Measurements from ENCODE around the gene PRPS1.
"Not testable (repeated sequence)": the region's sequence is repeated elsewhere in the genome, so short reads cannot be mapped to it uniquely, and the experiment has no call there.

PRPS1 gene

DNA sequence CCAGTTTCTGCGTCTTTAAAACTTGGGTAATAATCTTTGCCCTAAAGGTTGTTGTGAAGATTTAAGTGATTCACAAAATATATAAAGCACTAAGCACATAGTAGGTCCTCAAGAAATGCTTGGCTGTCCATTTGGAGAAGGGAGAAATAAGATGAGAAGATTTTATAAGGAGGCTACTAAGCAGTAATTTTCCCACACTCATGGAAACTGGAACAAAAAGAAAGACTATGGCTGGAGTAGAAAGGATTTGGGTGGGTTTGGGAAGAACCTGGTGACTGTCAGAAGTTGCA, 47.0 kb downstream of the PRPS1 start:
- DNase-seq (ENCODE audit: low read depth) = no peak

DNA sequence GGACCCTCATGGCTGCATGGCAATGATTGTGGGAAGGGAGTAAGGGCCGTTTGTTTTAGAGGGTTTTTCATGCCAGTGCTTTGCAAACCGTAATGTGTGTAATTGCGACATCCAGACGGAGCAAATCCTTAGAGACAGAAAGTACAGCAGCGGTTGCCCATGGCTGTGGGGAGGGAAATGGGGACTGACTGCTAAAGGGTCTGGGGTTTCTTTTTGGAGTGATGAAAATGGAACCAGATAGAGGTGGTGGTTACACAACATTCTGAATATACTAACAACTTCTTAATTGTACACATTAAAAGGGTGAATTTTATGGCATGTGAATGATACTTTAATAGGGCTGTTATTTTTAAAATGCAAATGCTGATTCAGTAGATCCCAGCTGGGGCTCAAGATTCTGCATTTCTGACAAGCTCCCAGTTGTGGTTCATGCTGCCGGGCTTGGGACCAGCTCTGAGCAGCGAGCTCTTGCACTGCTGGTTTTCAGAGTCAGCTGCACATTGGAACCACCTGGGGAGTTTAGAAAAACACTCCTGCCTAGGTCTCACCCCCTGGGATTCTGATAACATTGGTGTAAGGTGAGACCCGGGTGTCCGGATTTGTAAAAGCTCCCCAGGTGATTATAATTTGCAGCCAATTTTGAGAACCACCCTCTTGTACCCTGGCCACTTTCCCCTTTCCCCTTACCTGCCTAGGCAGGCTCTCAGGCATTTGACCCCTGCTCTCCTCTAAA, 47.7 kb downstream of the PRPS1 start:
- no peak for DNase-seq (ENCODE audit: low read depth)

DNA sequence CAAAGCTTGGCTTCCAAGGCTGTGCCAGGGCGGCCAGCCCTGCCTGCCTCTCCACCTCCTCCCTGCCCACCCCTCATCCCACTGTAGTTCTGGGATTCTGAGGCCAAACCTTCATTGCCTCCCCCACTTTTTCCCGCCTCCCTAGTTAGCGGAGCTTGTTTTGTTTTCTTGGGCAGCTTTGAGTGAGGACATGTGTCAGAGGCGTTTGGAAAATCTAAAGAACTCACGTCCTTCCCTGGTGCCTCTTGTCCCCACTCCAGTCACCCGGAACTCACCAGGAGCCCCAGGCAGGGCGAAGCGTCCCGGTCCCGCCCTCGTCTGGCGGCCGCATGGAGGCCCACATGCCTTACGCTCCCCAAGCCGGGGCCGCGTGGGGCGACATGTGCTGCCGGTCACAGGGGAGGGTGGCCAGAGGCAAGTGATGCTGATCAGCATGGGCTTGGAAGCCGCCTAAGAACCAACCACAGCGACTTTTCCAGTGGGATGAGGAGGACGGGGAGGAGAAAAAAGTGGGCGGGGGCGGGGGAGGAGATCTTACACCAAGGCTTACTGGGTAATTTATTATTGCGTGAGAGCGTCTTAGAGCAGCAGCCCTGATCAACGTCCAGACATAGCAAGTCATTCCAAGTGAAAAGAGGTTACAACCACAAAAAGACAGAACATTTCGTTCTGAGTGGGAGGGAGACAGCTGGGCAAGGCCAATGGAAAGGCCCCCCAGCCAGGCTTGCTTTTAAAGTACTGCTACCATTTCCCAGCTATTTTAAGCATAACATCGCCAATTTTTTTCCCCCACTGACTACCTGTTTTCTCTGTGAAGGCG, 48.5 kb downstream of the PRPS1 start:
- peak; percentile 81 for DNase-seq (ENCODE audit: low read depth)

DNA sequence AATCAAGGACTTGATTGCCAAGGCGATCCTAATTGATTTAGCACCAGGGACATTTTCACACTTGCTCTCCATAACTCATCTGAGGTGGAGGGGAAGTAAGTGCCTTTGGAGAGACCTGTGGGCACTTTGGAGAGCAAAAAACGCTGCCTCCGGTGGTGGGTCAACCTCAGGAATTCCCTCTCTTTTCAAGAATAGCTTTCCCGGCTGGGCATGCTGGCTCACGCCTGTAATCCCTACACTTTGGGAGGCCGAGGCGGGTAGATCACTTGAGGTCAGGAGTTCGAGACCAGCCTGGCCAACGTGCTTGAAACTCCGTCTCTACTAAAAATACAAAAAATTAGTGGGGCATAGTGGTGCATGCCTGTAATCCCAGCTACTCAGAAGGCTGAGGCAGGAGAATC, 49.2 kb downstream of the PRPS1 start:
- DNase-seq (ENCODE audit: low read depth) = no peak

DNA sequence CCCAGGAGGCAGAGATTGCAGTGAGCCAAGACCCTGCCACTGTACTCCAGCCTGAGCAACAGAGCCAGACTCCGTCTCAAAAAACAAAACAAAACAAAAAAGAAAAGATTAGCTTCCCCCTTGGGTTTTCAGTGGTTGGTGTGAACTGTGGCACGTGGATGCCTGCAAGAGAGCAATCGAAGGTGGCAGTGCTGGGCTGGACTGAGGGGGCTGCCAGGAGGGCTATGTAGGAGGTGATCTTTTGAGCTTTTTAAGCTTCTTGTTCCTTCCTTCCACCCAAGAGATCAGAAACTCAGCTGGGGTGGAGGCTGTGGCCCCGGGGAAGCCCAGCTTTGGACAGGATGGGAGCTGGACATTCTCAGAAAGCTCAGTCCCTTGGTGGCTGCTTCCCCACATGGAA, 49.6 kb downstream of the PRPS1 start:
- no peak for DNase-seq (ENCODE audit: low read depth)

DNA sequence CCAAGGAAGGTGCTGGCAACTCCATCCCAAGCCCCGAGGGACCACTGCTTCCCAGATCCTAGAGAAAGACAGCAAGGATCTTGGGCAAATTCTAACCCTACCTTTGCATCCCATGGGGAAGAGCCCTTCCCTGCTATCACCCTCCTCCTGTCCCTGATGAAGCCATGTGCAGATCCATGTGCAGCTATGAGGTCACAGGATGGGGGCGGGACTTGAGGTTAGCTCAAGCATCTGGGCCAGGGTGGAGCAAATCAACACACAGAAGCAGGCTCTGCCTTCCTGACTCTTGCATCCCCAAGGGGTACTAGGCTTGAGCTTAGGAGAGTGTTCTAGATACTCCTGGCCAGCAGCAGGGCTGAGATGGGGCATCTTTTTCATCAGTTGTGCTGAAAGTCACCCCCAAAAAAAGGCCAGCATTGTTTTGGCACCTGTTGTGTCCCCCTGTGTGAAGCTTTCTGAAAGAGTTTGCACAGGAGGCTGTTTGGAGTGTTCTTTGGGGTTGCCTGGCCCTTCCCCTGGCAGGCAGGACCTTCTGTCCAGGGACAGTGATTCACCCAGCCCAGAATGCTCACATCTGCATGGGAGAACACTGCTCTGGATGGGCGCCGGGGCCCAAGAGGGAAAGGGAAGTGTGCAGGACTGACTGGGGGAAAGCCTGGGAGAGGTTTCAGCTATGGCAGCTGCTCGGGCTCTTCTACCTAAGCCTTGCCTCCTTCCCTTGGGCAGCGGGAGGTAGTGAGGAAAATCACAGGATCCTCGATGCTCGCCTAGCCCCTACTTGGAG, 50.8 kb downstream of the PRPS1 start:
- DNase-seq (ENCODE audit: low read depth) = no peak

DNA sequence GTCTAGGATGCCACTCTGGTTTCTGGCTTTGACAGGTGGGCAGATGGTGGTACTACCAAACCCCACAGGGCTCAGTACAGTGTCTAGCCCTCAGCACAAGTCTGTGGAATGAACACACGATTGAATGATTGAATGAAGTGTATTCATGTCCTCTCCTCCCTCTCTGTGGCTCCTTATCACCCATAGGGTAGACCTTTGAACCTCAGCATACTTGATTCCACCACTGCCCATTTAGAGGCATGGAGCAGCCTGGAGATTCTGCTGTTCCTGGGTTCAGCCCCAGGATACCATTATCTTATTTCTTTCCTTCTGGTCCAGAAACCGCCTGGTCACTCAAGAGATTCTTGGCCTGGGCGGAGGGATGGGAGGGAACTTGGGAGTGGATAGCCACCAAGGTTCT, 53.9 kb downstream of the PRPS1 start:
- DNase-seq (ENCODE audit: low read depth) = no peak

DNA sequence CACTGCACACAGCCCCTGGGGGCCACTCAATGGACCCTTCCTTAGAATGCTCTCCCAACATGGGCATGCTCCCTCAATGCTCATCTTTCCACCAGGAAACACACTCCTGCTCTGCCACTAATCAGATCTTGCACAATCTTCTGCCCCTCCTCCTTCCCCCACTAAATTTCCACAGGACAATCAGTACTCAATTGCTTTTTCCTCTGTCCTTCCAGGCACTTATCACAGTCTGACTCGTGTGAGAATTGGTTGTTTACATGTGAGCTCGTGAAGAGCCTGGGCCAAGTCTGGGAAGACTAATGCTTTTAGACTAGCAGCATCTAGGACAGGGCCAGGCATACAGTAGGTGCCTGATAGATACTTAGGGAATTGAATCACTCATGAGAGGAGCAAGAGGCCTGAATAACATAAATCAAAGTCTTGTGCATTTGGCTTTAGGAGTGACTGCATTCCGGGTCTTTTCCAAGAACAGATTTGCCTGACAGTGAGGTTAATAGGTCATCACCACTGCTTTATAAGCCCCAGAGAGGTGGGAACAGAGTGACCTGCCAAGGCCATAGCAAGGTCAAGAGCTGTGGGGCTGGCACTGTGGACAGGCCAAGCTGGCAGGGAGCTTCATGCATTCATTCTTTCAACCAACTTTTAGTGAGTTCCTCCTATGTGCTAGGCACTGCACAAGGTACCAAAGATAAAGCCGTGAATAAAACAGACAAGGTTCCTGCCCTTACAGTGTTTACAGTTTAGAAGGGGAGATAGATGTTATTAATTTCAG, 55.0 kb downstream of the PRPS1 start:
- DNase-seq (ENCODE audit: low read depth) = no peak

DNA sequence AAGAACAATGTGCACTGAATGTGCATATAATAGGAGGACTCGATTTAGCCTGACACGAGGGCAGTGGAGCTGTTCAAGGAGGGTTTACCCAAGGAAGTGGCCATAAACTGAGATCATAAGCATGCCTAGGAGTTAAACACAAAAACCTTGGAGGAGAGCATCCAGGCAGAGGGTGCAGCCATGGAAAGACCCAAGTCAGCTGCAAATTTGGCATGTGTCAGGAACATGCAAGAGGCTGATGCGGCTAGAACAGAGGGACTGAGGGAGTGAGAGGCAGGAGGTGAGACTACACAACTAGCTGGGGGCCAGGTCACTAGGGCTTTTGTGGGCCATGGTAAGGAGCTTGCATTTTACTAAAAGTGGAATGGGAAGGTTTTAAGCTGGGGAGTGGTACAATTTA, 55.6 kb downstream of the PRPS1 start:
- no peak for DNase-seq (ENCODE audit: low read depth)

DNA sequence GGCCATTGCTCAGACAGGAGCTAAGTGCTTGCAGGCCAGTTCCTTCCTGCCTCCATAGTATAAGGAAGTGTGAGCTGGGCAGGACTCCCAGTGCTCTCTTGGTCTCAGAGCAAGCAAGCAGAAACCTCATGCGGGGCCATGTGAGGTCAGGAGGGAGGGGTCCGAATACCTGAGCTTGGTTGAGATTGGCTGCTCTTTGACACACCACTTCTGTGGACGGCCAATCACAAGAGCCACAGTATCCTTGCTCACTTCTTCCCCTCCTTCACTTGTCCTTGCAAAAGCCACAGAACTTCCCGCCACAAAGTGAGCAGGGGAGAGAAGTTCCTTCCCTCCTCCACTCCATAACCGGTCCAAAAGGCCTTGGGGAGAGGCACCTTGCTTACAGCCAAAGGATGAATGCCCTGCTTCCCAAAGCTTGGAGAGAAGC, 56.7 kb downstream of the PRPS1 start:
- no peak for DNase-seq (ENCODE audit: low read depth)

DNA sequence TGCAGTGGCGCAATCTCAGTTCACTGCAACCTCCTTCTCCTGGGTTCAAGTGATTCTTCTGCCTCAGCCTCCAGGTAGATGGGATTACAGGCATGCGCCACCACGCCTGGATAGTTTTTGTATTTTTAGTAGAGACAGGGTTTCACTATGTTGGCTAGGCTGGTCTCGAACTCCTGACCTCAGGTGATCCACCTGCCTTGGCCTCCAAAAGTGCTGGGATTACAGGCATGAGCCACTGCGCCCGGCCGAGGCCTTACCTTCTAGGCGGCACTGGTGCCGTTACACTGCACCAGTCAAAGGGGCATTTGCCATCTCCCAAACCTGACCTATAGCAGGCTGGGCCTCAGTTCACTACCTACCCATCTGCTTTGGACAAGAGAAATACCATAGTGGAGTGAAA, 57.3 kb downstream of the PRPS1 start:
- not testable (repeated sequence) for DNase-seq (ENCODE audit: low read depth)

DNA sequence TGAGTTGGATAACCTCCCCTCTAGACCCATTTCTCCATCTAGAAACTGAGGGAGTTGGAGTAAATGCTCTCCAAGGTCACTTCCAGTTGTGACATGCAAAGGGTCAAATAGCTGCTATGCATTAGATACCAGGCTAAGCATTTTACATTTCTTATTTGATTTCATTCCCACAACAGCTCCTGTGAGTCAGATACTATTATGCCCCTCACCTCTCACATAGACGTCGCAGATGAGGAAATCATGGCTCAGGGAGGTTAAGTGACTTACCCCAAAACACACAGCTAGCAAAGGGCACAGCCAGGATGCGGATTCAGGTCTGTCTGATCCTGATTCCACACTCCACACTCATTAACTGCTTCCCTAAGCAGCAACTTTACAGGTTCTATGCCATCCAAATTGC, 57.7 kb downstream of the PRPS1 start:
- no peak for DNase-seq (ENCODE audit: low read depth)

DNA sequence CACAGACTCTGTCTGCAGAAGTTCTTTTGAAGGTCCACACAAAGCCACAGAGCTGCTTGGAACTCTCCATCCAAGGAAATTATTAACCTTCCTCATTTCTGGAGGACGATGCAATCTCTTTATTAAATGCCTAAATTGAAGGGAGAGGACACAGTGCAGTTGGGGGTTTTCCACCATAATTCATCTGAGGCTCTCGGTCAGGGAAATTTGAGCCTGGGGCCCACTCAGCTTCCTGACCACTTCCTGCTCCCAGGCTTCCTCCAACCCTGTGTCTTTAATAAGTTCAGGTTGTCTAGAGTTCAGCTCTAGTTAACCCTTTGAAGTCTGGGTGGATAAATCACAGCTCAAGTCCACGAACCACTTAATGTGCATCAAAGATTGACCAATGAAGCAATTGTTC, 58.5 kb downstream of the PRPS1 start:
- no peak for DNase-seq (ENCODE audit: low read depth)

DNA sequence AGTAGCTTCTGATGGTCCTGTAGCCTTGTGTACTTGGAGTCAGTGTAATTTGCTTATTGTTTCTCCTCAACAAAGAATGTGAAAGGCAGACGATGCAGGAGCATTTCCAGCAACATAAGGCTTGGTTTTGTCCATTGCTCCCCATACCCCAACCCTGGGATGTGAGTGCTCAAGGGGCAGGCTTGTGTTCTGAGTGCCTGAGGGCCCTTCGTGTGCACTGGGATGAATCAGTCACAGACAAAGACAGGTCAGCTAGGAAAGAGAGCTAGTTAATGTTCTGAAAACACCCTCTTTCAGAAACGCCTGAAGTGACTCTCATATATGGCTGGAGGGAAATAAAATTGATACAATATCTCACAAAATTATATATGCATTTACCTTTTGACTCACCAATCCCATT, 59.1 kb downstream of the PRPS1 start:
- DNase-seq (ENCODE audit: low read depth) = no peak

DNA sequence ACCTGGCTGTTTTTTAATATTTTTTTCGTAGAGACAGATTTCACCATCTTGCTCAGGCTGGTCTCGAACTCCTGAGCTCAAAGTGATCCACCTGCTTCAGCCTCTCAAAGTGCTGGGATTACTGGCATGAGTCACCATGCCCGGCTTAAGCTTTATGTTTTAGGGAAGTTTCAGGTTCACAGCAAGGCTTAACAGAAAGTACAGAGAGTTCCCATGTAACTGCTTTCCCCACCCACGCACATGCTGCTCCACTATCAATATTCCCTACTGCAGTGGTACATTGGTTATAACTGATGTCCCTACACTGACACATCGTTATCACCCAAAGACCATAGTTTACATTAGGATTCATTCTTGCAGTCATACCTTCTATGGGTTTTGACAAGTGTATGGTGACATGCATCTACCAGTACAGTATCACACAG, 62.7 kb downstream of the PRPS1 start:
- DNase-seq (ENCODE audit: low read depth) = no peak

DNA sequence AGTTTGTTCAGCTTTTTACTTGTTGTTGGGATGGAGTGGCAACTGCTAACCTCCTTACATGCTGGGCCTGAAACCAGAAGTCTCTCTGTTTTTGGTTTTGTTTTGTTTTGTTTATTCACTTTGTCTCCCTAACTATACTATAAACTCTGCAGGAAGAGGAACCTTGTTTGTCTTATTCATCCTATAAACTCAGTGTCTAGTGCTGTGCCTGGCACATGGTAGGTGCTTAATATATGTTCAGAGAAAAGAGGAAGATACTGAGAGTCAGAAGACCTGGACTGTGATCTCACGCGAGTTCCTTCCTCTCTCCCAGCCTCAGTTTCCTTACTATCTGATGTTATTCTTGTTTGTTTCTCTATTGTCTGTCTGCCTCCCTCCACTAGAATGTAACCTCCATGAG, 71.3 kb downstream of the PRPS1 start:
- DNase-seq (ENCODE audit: low read depth) = no peak

DNA sequence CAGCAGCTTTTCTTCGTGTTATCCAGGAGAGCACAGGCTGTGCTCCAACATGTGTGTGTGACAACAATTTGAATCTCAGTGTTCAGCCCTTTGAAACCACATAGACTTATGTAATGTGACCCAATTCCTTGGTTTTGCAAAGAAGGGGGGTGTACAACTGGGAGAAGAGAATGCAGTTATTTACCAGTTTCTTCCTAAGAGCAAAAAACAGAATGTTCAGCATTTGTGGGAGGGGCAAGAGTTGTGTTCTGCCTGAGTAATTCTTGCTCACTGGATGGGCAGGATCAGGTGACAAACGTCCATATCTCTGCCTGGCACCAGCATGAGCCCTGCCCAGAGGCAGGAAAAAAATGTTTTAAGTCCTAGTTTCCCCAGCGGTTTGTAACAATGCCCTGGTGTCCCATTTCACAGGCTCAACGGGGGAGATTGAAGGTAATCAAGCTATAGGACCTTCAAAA, 72.0 kb downstream of the PRPS1 start:
- no peak for DNase-seq (ENCODE audit: low read depth)

All from non-pigmented ciliary epithelial cell (primary cell).